ENCODE measurements around the gene C10orf143.

Gene C10orf143

GRCh38 chr10:130022511-130023299 is 87.9 kb downstream of the C10orf143 start:
- Histone ChIP-seq H3K27ac (ENCODE audit: low read depth, low read length) (no peak overlapping the region), H3K36me3 (ENCODE audit: control insufficient read depth, insufficient read depth, low read length) (no peaks in the 10 kb centered on the region), H3K4me1 (ENCODE audit: control insufficient read depth, insufficient read depth, low read length) (no peaks in the 10 kb centered on the region), H3K9ac (ENCODE audit: low read length) (no peak overlapping the region), H3K27me3 (ENCODE audit: control insufficient read depth, insufficient read depth, low read length) (no peaks in the 10 kb centered on the region), H3K4me3 (ENCODE audit: low read length) (no peak overlapping the region)

GRCh38 chr10:130022086-130022485 is 88.5 kb downstream of the C10orf143 start:
- no peak overlapping the region for H3K9ac ChIP-seq (ENCODE audit: low read length)
- no peak overlapping the region for H3K4me3 ChIP-seq (ENCODE audit: low read length)
- H3K4me1 ChIP-seq (ENCODE audit: control insufficient read depth, insufficient read depth, low read length): no peaks in the 10 kb centered on the region
- no peaks in the 10 kb centered on the region for H3K36me3 ChIP-seq (ENCODE audit: control insufficient read depth, insufficient read depth, low read length)
- H3K27me3 ChIP-seq (ENCODE audit: control insufficient read depth, insufficient read depth, low read length): no peaks in the 10 kb centered on the region
- no peak overlapping the region for H3K27ac ChIP-seq (ENCODE audit: low read depth, low read length)

GRCh38 chr10:130021383-130021950 is 89.2 kb downstream of the C10orf143 start:
- Histone ChIP-seq H3K27ac (ENCODE audit: low read depth, low read length) (no peak overlapping the region), H3K27me3 (ENCODE audit: control insufficient read depth, insufficient read depth, low read length) (no peaks in the 10 kb centered on the region), H3K36me3 (ENCODE audit: control insufficient read depth, insufficient read depth, low read length) (no peaks in the 10 kb centered on the region), H3K4me3 (ENCODE audit: low read length) (no peak overlapping the region), H3K4me1 (ENCODE audit: control insufficient read depth, insufficient read depth, low read length) (no peaks in the 10 kb centered on the region), H3K9ac (ENCODE audit: low read length) (no peak overlapping the region)

GRCh38 chr10:130020651-130021382 is 89.8 kb downstream of the C10orf143 start:
- Histone ChIP-seq H3K4me3 (ENCODE audit: low read length) (no peak overlapping the region), H3K9ac (ENCODE audit: low read length) (no peak overlapping the region), H3K27me3 (ENCODE audit: control insufficient read depth, insufficient read depth, low read length) (no peaks in the 10 kb centered on the region), H3K4me1 (ENCODE audit: control insufficient read depth, insufficient read depth, low read length) (no peaks in the 10 kb centered on the region), H3K36me3 (ENCODE audit: control insufficient read depth, insufficient read depth, low read length) (no peaks in the 10 kb centered on the region), H3K27ac (ENCODE audit: low read depth, low read length) (no peak overlapping the region)

- Histone ChIP-seq H3K9ac (ENCODE audit: low read length) (no peak overlapping the region), H3K27me3 (ENCODE audit: control insufficient read depth, insufficient read depth, low read length) (no peaks in the 10 kb centered on the region), H3K27ac (ENCODE audit: low read depth, low read length) (no peak overlapping the region), H3K4me3 (ENCODE audit: low read length) (no peak overlapping the region), H3K36me3 (ENCODE audit: control insufficient read depth, insufficient read depth, low read length) (no peaks in the 10 kb centered on the region), H3K4me1 (ENCODE audit: control insufficient read depth, insufficient read depth, low read length) (no peaks in the 10 kb centered on the region)
Measured at GRCh38 chr10:130018730-130019185, 91.9 kb downstream of the C10orf143 start.

- H3K27ac ChIP-seq (ENCODE audit: low read depth, low read length): no peak overlapping the region
- H3K4me3 ChIP-seq (ENCODE audit: low read length): no peak overlapping the region
- no peak overlapping the region for H3K9ac ChIP-seq (ENCODE audit: low read length)
- H3K4me1 ChIP-seq (ENCODE audit: control insufficient read depth, insufficient read depth, low read length): no peaks in the 10 kb centered on the region
- H3K36me3 ChIP-seq (ENCODE audit: control insufficient read depth, insufficient read depth, low read length): no peaks in the 10 kb centered on the region
- no peaks in the 10 kb centered on the region for H3K27me3 ChIP-seq (ENCODE audit: control insufficient read depth, insufficient read depth, low read length)
Measured at GRCh38 chr10:130018265-130018664, 92.4 kb downstream of the C10orf143 start.

- Histone ChIP-seq H3K9ac (ENCODE audit: low read length) (no peak overlapping the region), H3K4me3 (ENCODE audit: low read length) (no peak overlapping the region), H3K4me1 (ENCODE audit: control insufficient read depth, insufficient read depth, low read length) (no peaks in the 10 kb centered on the region), H3K27ac (ENCODE audit: low read depth, low read length) (no peak overlapping the region), H3K36me3 (ENCODE audit: control insufficient read depth, insufficient read depth, low read length) (no peaks in the 10 kb centered on the region), H3K27me3 (ENCODE audit: control insufficient read depth, insufficient read depth, low read length) (no peaks in the 10 kb centered on the region)
Measured at GRCh38 chr10:130017631-130018022, 93.0 kb downstream of the C10orf143 start.

GRCh38 chr10:130016993-130017630 is 93.5 kb downstream of the C10orf143 start:
- H3K27ac ChIP-seq (ENCODE audit: low read depth, low read length): no peak overlapping the region
- no peak overlapping the region for H3K4me3 ChIP-seq (ENCODE audit: low read length)
- H3K27me3 ChIP-seq (ENCODE audit: control insufficient read depth, insufficient read depth, low read length): no peaks in the 10 kb centered on the region
- no peak overlapping the region for H3K9ac ChIP-seq (ENCODE audit: low read length)
- no peaks in the 10 kb centered on the region for H3K36me3 ChIP-seq (ENCODE audit: control insufficient read depth, insufficient read depth, low read length)
- H3K4me1 ChIP-seq (ENCODE audit: control insufficient read depth, insufficient read depth, low read length): no peaks in the 10 kb centered on the region

- Histone ChIP-seq H3K36me3 (ENCODE audit: control insufficient read depth, insufficient read depth, low read length) (no peaks in the 10 kb centered on the region), H3K27me3 (ENCODE audit: control insufficient read depth, insufficient read depth, low read length) (no peaks in the 10 kb centered on the region), H3K4me1 (ENCODE audit: control insufficient read depth, insufficient read depth, low read length) (no peaks in the 10 kb centered on the region), H3K27ac (ENCODE audit: low read depth, low read length) (no peak overlapping the region), H3K9ac (ENCODE audit: low read length) (no peak overlapping the region), H3K4me3 (ENCODE audit: low read length) (no peak overlapping the region)
Measured at GRCh38 chr10:130016095-130016494, 94.5 kb downstream of the C10orf143 start.

- no peaks in the 10 kb centered on the region for H3K36me3 ChIP-seq (ENCODE audit: control insufficient read depth, insufficient read depth, low read length)
- no peaks in the 10 kb centered on the region for H3K4me1 ChIP-seq (ENCODE audit: control insufficient read depth, insufficient read depth, low read length)
- no peak overlapping the region for H3K27ac ChIP-seq (ENCODE audit: low read depth, low read length)
- no peak overlapping the region for H3K9ac ChIP-seq (ENCODE audit: low read length)
- no peaks in the 10 kb centered on the region for H3K27me3 ChIP-seq (ENCODE audit: control insufficient read depth, insufficient read depth, low read length)
- H3K4me3 ChIP-seq (ENCODE audit: low read length): no peak overlapping the region
Measured at GRCh38 chr10:130015075-130015695, 95.4 kb downstream of the C10orf143 start.

GRCh38 chr10:130014263-130015074 is 96.2 kb downstream of the C10orf143 start:
- no peaks in the 10 kb centered on the region for H3K36me3 ChIP-seq (ENCODE audit: control insufficient read depth, insufficient read depth, low read length)
- no peak overlapping the region for H3K9ac ChIP-seq (ENCODE audit: low read length)
- no peak overlapping the region for H3K27ac ChIP-seq (ENCODE audit: low read depth, low read length)
- H3K4me3 ChIP-seq (ENCODE audit: low read length): no peak overlapping the region
- no peaks in the 10 kb centered on the region for H3K4me1 ChIP-seq (ENCODE audit: control insufficient read depth, insufficient read depth, low read length)
- H3K27me3 ChIP-seq (ENCODE audit: control insufficient read depth, insufficient read depth, low read length): no peaks in the 10 kb centered on the region
